ENCODE results near the gene EPDR1. TPM values are rescaled to one million over a fixed set of nuclear protein-coding genes. Genes with fewer than 3 reads are reported as not detected.

The EPDR1 gene
- polyA plus RNA-seq, 3 donors, result 6.7 to 14.1 (median 11.0) TPM

DNA sequence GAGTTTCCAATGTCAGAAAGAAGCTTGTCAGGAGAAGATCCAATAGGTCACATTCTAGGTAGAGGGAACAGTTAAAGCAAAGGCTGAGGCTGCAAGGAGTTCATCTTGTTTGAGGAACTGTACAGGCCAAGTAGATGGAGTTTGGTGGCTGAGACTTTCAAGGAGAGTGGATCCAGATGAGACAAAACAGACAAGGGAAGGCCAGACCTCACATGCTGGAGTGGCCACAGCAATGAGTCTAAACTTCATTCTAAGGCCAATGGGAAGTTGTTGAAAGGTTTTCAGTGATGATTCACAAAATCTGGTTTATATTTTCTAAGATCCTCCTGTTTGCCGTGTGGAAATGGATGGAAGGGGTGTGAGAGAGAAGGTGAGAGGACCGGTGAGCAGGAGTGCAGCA lies 40.0 kb downstream of the EPDR1 start:
- H3K27ac ChIP-seq (ENCODE audit: low read depth, low read length), result no peak overlapping the region
- WGBS, 3 donors, result 80 to 90% (median 88%) methylated on average over 2 of the region's 2 CpGs

- H3K27ac ChIP-seq (ENCODE audit: low read depth, low read length), result no peak overlapping the region
- 81 to 91% (median 84%) methylated on average over 5 of the region's 5 CpGs for WGBS, 3 donors
Observed at GRCh38 chr7:37961251-37961650, 40.8 kb downstream of the EPDR1 start.

DNA sequence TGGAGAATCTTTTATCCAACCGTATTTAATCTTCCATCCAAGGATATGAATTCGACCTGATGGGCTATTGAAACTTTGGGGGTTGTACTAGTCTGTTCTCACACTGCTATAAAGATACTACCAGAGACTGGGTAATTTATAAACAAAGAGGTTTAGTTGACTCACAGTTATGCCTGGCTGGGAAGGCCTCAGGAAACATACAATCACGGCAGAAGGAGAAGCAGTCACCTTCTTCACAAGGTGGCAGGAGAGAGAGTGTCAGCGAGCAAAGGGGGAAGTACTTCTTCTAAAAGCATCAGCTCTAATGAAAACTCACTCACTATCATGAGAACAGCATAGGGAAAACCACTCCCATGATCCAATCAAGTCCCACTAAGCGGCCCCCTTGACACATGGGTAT lies 43.8 kb downstream of the EPDR1 start:
- H3K27ac ChIP-seq (ENCODE audit: low read depth, low read length), result no peak overlapping the region
- 58 to 83% (median 81%) methylated on average over 5 of the region's 5 CpGs for WGBS, 3 donors

- H3K27ac ChIP-seq (ENCODE audit: low read depth, low read length), result no peak overlapping the region
- WGBS, 3 donors, result 71 to 87% (median 80%) methylated on average over 3 of the region's 3 CpGs
Observed at GRCh38 chr7:37970211-37970610, 49.8 kb downstream of the EPDR1 start.

DNA sequence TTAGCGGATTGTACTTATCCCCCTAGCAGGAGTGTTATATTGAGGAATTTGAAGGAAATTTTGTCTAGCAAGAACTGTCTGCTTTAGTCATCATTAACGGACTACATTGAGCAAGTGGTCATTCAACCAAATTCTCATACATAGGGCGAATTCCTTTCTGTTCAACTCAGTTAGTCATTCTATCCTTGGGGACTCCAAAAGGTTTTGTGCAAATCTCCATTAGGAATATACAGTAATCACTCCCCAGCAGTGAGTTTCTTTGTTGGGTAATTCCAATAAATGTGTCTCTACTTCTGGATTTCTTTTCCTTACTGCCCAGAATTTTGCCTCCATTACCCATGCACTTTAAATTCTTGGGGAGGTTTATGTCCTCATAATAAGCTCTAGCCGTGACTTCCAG lies 51.1 kb downstream of the EPDR1 start:
- no peak overlapping the region for H3K27ac ChIP-seq (ENCODE audit: low read depth, low read length)
- 88 to 90% (median 89%) methylated on average over 4 of the region's 4 CpGs for WGBS, 3 donors

GRCh38 chr7:37973915-37974314 lies 53.5 kb downstream of the EPDR1 start:
- no peak overlapping the region for H3K27ac ChIP-seq (ENCODE audit: low read depth, low read length)
- WGBS, 3 donors, result 14 to 20% (median 19%) methylated on average over 1 of the region's 1 CpG

GRCh38 chr7:37974711-37975110 lies 54.3 kb downstream of the EPDR1 start:
- WGBS, 3 donors, result 80 to 86% (median 85%) methylated on average over 4 of the region's 4 CpGs
- no peak overlapping the region for H3K27ac ChIP-seq (ENCODE audit: low read depth, low read length)

GRCh38 chr7:37977243-37977642 lies 56.8 kb downstream of the EPDR1 start:
- WGBS, 3 donors, result 79 to 86% (median 79%) methylated on average over 2 of the region's 2 CpGs
- H3K27ac ChIP-seq (ENCODE audit: low read depth, low read length), result no peak overlapping the region

GRCh38 chr7:37981664-37982063 lies 61.2 kb downstream of the EPDR1 start:
- H3K27ac ChIP-seq (ENCODE audit: low read depth, low read length), result no peak overlapping the region

GRCh38 chr7:37982423-37982822 lies 62.0 kb downstream of the EPDR1 start:
- WGBS, 3 donors, result 69 to 83% (median 74%) methylated on average over 3 of the region's 3 CpGs

DNA sequence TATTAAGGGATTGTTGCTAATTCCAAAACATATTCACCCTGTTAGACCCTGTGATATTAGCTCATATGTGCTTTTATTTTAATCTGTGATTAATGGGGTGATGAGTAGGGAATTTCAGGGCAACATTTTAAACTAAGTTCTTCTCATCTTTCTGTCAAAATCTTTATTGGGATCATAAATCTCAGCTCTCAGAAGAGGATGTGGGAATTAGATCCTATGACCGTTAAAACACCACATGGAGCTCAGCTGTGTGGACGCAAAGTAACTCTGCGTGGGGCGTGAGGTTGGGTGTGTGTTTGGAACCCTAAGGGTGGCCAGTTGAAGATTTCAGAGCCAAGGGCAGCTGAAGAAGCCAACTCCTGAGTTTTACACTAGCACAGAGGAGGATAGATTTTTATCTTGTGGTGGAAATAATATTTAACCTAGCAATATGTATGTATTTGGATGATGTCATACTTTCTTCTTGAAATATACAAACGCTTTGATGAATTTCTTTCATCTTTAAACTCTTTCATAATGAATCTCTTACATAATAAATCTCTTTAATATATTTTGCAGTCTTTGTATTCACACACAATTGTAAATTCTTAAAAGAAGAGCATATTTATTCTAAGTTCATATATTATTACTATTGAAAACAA lies 64.4 kb downstream of the EPDR1 start:
- no peak overlapping the region for H3K27ac ChIP-seq (ENCODE audit: low read depth, low read length)
- 64 to 77% (median 74%) methylated on average over 5 of the region's 5 CpGs for WGBS, 3 donors

More at GRCh38 chr7:37982423-37982822, 62.0 kb downstream of the EPDR1 start:
- no peak overlapping the region for H3K27ac ChIP-seq (ENCODE audit: low read depth, low read length)

DNA sequence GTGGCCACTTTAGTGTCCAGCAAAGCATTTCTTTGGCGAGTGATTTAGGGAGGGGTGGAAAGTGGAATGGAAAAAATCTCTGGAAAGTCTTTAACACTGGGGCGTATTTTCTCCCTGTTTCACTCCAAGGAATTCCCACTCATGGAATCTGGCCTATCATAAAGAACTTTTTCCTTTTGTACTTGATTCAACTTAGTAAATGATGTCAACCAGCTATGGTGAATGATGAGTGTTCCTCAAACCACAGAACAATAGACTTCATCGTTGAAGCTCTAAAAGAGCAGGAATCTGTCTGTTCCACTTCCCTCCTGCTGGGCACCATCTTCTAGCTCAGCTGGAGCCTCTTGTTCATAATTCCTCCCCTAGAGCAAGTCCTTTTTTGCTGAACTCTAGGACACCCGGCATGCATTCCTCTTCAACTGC lies 66.5 kb downstream of the EPDR1 start:
- no peak overlapping the region for H3K27ac ChIP-seq (ENCODE audit: low read depth, low read length)

DNA sequence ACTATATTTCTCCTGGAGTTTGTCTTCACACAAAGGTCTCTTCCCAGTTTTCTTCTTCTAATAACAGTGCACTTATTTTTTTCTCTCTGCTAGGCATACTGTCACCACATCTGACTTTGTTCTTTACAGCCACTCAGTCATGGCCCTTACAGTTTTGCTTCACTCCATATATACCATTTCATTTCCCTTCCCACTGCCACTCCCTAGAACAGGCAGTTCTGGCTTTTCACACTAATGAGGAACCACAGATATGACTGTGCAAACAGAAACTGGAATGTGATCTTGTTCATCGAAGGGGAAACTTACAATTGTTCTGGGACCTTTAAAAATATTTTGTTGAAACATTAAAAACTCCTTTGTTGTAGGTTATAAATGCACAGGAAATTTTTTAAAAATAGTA lies 67.3 kb downstream of the EPDR1 start:
- no peak overlapping the region for H3K27ac ChIP-seq (ENCODE audit: low read depth, low read length)

More for the DNA sequence above, 66.5 kb downstream of the EPDR1 start:
- 52 to 70% (median 56%) methylated on average over 4 of the region's 4 CpGs for WGBS, 3 donors

DNA sequence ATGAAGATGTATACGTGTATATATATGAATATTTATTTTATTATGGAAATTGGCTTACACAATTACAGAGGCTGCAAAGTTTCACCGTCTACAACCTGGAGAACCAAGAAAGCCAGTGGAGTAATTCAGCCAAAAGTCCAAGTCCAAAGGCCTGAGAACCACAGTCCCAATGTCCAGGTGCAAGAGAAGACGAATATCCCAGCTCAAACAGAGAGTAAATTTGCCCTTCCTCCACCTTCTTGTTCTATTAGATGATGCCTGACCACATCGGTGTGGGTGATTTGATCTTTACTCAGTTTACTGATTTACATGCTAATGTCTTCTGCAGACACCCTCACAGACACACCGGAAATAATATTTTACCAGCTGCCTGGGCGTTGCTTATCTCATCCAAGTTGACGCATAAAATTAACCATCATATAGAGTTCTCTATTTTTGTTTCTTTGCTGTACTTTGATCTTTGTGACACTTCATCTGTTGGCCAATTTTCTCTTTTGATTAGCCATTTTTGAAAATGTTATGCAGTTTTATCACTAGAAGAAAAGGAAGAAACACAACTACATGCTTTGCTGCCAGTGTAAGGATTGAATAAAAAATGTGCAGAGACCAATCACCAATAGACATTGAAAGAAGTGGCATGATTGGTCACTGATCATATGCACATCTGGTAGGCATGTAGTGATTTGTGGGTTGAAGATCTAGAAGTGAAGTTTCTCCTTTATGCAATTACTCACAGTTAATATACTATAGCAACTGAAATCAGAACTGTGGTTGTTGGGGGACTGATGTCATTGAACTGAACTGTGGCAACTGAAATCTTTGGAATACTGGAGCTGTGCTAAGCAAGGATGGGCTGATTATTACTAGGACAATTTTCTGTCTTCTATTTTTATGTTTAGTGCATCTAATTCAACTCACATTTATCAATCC lies 68.5 kb downstream of the EPDR1 start:
- H3K27ac ChIP-seq (ENCODE audit: low read depth, low read length), result no peak overlapping the region
- 47 to 91% (median 91%) methylated on average over 7 of the region's 7 CpGs for WGBS, 3 donors

More for the DNA sequence above, 67.3 kb downstream of the EPDR1 start:
- 5 to 47% (median 43%) methylated on average over 1 of the region's 1 CpG for WGBS, 3 donors

GRCh38 chr7:37990337-37990736 lies 69.9 kb downstream of the EPDR1 start:
- 62 to 84% (median 84%) methylated on average over 3 of the region's 3 CpGs for WGBS, 3 donors
- no peak overlapping the region for H3K27ac ChIP-seq (ENCODE audit: low read depth, low read length)

- WGBS, 3 donors, result 83 to 89% (median 84%) methylated on average over 2 of the region's 2 CpGs
- no peak overlapping the region for H3K27ac ChIP-seq (ENCODE audit: low read depth, low read length)
Observed at GRCh38 chr7:37993060-37993501, 72.6 kb downstream of the EPDR1 start.

DNA sequence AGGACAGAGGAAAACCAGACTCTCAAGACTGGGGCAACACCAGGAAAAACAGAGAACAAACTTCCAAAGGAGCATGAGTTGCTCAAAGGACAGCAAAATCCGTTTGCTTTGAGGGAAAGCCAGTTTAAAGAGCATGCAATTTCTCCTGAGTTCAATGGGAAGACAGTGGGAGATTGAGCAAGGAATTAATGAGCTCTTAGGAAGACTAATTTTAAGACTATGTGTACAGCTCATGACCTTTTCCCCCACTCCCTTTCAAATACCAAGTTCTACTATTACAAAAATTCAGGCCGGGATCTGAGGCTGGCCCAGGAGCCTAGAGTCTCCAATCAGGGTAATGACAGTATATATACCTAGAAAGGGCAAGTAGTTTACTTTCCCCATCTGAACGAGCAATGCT lies 79.2 kb downstream of the EPDR1 start:
- H3K27ac ChIP-seq (ENCODE audit: low read depth, low read length), result no peak overlapping the region
- 48 to 68% (median 52%) methylated on average over 3 of the region's 3 CpGs for WGBS, 3 donors

GRCh38 chr7:38000272-38000671 lies 79.8 kb downstream of the EPDR1 start:
- 34 to 51% (median 43%) methylated on average over 3 of the region's 3 CpGs for WGBS, 3 donors
- H3K27ac ChIP-seq (ENCODE audit: low read depth, low read length), result no peak overlapping the region

All from adipose tissue (tissue), 3 donors.